HG03280 (cell line): Measurements from ENCODE around the gene CACNB2.

ENCODE experiments used
- ATAC-seq: cut with Tn5 transposase; IDR thresholded peaks from one replicate; pipeline ENCODE4 v1.9.1; 2021; ENCODE audit warnings: mild to moderate bottlenecking, moderate library complexity; ENCODE audit not compliant: unreplicated experiment

CACNB2 gene

DNA sequence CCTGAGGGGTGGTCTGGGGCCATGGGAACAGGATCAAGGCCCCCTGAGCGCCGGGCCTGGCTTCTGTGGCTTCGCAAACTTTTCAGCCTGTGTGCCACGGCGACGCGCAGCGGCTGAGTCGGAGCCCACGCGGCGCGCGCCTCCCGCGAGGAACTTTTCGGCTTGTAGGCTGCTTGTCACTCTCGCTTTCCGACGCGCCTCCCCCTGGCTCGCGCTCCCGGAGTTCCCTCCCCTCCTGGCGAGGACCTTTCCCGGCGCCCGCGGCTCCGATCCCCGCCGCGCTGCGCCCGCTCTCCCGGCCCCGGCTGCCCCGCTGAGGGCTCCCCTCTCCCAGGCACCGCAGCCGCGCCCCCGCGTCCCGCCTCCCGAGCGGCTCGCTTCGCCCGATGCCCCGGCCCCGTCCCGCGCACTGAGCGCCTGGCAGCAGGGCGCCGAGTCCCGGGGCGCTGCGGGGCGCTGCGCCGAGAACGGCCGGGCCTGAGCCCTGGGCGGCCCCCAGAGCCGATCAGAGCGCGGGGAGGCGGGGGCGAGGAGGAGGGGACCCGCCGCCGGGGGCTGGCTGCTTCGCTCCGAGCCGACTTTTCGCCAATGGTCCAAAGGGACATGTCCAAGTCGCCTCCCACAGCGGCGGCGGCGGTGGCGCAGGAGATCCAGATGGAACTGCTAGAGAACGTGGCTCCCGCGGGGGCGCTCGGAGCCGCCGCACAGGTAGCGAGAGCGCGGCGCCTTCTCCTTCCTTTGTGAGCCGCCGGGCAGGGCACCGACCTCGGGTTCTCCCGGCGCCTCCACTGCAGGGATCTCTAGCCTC lies at the start of gene CACNB2:
Gene CACNB2, plus strand, starts transcription at position 276 of the 808 bp plus-strand sequence.
- ATAC-seq = no peak

DNA sequence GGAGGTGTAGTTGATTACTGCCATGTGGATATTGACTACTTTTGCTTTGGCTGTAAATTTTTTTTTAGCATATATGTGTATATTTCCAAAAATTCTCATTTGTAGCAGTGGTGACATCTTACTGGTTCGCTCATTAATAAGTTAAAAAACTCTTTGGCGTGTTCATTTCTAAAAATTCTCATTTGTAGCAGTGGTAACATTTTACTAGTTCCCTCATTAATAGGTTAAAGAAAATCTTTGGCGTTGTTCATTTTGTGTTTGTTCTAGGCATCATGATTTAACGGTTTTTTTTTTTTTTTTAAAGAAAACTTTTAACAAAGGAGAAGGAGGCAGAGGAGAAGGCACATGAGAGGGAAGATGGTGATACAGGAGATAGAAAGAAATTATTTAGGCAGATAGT lies 45.9 kb upstream of the CACNB2 start:
- ATAC-seq = no peak

DNA sequence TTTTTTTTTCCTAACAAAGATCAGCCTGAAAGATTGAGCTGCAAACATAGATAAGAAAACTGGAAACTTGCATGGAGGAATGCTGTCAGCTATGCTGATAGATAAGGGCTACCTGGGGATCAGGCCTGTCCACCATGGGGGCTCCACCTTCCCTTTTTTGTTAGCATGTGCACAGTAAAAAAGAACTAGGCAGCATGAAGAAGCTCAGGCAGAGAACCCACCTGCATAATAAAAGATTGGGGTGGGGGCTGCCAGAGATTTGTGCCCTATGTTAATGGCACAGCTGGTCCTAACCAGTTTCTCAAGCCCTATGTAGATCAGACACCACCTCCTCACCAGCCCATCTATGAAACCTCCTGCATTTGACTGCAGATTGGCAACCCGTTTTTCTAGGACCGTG lies 45.4 kb upstream of the CACNB2 start:
- no peak for ATAC-seq

DNA sequence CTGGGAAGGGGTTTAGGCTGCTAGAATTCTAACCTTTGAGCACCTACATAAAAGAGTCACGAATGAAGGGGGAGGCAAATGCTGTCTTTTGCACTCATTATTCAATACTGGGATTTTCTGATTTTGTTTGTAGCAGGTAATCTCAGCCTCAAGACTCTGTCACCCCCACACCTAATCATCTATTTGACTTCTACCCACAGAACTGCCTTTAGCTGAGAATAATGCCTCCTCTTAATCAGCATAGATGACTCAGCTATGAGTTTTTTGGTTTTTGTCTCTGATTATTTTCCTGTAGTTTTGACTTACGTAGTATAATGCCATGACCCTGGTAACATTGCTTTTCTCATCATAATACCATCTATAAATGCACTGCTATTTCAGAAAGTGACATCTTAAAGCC lies 42.7 kb upstream of the CACNB2 start:
- ATAC-seq = no peak

DNA sequence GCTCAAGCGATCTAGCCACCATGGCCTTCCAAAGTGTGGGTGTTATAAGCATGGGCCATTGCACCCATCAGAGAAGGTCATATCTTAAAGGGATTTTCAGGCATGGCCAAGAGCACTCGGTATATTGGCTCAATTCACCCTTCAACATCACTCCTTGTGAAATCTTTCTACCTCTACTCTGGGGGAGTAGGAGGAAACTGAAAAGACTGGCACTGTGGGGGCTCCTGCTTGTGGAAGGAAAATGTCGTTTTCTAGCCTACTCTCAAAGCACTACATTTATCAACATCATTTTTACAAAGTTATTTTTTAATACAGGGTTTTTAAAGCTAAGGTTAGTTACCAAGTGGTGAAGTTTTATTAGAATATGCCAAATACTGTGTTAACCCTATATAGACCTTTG lies 42.0 kb upstream of the CACNB2 start:
- no peak for ATAC-seq

DNA sequence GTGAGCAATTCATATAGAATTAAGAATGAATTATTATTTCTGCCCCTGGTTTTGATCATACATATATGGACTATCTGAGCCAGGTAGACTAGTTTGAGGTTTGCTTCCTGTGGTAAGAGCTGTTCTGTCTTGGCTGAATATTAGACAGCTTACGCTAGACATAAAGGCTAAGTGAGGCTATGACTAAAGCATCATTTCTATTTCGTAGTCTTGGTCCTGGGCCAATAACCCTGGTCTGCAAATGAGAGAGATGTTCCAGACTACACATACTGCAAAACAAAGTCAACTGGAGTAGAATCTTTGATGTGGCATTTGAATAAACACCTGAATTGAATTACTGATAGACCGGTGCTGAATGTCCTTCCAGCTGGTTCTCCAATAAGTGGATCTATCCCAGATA lies 40.8 kb upstream of the CACNB2 start:
- ATAC-seq = no peak

DNA sequence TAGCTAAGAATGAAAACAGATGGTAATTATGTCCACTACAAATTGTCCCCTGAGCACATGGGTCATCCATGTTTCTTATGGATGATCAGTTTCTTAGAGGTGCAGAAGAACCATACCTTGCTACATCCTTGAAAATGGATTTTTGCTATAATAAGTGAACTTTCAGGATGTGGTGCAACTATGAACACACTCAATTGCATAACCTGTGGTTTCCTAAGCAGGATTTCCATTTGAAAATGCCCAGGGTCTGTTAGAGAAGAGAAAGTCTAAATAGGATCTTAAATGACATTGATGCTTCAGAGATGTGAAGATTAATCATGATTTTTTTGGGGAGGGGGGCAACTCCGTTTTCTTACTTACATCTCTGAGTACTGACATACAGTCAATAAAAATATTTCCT lies 39.6 kb upstream of the CACNB2 start:
- ATAC-seq = no peak

DNA sequence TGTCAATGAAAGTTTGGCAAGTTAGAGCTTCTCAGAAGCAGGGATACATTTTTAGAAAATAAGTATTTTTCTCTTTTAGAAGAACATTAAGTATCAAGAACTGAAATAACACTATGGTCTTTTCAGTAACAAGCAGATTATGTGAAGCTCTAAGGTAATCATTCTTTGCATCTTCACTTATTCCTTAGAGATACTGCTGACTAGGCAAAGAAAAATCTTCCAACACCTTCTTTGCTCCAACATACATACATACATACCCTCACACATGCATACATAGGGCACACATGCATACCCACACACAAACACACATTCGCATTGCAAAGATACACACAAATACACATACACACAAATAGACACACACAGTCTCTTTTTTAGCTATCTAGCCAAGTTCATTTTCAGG lies 37.8 kb upstream of the CACNB2 start:
- no peak for ATAC-seq

DNA sequence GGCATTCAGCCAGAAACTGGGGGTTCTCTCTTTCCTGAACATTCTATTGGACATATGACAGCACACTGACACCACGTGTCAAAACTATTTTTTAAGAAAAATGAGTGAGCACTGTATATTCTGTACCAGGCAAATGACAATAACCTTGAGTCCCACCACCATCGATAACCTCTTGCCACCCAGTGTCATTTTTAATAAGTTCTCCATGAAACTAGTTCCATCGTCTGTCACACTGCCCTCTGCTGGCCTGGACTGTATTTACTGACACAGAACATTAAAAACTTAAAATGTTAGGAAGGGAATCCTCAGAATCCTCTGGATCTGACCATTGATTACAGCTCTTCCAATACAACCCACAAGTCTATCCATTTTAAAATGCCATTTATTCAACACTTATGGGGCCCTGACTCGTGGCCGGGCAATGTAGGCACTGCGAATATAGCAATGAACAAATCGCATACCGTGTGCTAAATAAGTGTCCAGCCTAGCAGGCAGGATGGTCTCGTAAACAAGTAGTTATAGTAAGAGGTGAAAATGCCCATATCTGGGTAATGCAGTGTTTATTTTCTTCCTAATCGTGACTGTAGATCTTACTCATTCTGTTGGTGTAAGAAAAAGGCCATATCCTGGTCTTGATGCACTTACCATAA lies 35.9 kb upstream of the CACNB2 start:
- no peak for ATAC-seq

DNA sequence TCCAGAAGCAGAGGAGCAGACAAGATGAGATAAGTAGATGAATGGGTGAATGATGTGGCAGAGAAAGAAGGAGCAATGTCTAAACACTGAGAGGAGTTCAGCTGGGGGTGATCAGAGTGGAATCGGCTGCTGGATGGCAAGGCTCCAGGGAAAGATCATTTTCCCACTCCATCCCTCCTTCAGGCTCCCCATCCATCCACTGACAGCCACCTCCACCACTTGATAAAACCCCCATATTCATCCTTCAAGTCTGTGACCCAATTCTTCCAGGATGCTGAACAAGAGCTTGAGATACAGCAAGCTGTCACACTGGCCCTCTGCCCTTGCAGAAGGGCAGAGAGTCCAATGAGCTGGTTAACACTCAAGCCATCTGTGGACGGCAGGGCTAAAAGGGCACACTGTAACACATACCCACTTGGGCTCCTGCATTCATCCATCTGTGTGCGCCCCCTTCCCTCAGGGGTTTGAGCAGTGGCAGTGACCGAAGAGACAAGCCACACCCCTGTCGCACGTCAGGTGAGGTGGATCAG lies 30.8 kb upstream of the CACNB2 start:
- ATAC-seq = no peak

DNA sequence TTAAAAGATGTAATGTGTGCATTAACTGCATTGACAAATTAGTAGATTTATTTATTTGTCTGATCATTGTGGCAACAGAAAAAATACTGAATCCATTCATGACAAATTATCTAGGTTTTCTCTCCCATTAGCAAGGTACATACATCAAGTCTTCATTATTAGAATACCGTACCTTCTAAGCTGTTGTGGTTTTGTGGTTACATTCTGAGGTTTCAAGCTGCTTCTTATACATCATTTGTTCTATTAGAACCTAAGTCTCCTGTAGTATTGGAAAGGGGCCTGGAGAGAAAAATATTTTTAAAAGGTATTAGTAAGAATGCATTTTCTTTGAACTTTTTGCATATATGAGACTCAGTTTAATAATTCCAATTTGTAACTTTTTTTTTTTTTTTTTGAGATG lies 26.3 kb upstream of the CACNB2 start:
- no peak for ATAC-seq

DNA sequence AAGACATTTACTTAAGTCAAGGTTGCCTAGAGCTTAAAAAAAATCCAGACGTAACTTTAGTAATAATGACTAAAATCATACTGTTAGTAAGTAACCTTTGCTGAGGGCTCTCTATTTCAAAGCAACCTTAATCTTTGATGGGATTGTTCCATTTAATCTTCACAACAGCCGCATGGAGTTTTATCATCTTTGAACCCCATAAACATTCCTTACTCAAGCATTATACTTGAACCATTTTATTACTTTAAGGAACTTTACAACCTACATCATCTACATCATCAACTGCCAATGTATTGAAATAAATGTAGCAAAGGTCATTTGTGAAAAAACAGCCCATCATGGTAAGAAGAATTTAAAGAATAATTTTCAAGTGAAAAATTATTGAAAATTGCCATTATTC lies 22.9 kb upstream of the CACNB2 start:
- no peak for ATAC-seq

DNA sequence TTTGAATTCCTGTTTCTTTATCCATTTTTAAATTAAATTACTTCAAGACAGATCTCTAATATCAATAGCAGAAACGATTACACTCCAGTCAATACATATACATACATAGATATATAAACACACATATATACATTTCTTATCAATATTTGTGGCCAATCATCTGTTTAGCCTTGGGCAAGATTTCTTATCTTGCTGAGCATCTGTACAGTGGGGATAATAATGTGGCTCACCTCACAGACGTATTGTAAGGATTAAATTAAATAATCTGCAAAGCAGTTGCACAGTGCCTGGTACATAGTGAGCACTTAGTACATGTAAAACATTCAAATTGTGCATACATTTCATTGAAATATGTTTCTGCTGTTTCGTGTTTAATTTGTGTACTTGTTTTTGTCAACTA lies 17.5 kb upstream of the CACNB2 start:
- ATAC-seq = no peak

DNA sequence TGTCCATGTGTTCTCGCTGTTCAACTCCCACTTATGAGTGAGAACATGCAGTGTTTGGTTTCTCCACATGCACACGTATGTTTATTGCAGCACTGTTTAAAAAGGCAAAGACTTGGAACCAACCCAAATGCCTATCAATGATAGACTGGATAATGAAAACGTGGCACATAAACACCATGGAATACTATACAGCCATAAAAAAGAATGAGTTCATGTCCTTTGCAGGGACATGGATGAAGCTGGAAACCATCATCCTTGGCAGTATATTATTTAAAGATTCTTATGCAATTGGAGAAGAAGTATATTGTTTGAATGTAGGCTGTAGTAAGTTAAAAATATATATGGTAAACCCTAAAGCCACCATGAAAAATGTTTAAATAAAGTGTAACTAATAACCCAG lies 7.2 kb upstream of the CACNB2 start:
- ATAC-seq = no peak

DNA sequence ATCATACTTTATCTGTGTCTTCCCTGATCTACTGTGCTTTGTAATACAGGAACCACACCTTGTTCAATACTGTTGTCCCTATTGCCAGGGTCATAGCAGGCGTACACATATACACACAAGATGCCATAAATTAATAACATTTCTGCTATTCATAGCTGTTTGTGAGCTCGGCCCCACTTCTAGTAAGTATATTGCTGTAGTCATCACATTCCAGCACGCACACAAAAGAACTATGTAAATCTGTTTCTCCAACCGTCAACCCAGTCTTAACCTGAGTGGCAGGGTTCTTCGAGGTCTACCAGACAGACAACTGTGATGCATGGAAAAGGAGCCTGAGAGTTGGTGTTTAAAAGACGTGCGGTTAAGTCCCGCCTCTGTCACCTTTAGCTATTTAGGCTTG lies 5.7 kb upstream of the CACNB2 start:
- ATAC-seq = no peak

DNA sequence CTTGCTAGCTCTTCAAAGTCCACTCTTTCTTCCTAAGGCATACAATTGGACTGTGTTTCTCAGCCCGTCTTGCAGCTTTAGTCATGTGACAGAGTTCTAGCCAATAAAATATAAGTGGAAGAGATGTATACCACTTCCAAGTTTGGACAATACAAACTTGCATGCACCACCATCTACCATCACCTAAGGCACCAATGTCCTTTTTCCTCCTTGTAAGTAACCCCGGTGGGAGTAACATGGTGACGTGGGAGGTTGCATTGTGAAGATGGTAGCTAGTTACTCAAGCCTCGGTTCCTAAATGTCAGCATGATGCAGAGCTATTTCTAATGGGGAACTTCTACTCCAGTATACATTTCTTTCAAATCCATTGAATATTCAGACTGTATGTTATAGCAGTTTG lies 5.3 kb upstream of the CACNB2 start:
- ATAC-seq = no peak

DNA sequence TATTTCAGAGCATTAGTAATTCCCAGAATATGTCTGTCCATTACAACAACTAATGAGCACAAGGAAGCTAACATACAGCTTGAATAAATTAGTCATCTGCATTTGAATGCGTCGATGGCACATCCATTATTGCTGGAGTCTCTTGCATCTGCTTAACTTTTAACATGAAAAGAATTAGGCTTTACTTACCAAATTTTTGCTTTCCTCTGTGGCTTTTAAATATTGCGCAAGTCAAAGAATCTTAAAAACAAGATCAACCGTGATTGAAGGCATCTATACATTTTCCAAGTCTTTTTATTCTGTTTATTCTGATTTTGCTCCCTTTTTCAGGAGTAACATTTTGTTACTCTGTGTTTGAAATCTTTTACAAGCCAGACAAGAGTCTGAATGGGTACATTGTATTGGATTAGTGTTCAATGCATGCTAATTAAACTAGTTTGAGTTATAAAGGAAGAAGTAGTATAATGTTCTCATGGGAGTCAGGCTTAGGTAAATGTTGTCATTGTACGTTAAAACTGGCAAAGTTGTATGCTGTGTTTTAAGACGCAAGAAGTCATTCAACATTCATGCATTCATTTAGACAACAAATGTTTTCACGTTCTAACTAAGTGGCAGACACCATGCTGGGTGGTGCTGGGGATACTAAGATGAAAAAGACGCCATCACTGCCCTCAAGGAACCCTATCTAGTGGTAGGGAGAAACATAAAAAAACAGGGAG lies 4.0 kb upstream of the CACNB2 start:
- ATAC-seq = no peak

DNA sequence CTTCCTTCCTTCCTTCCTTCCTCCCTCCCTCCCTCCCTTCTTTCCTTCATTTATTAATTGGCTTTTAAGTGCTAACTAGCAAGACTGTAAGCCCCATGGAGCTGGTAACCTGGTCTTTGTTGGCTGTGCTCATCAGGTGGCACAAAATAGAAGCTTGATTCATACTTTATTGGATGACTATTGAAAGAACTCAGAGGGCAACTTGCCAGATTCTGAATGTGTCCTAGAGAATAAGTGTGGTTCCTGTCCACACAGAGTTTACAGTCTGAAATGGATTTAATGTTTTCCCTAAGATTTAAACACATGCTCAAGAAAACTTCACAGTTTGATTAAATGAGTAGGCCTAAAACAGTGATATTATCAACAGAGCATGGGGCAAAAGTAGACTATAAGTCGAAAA lies 3.1 kb upstream of the CACNB2 start:
- ATAC-seq = no peak

DNA sequence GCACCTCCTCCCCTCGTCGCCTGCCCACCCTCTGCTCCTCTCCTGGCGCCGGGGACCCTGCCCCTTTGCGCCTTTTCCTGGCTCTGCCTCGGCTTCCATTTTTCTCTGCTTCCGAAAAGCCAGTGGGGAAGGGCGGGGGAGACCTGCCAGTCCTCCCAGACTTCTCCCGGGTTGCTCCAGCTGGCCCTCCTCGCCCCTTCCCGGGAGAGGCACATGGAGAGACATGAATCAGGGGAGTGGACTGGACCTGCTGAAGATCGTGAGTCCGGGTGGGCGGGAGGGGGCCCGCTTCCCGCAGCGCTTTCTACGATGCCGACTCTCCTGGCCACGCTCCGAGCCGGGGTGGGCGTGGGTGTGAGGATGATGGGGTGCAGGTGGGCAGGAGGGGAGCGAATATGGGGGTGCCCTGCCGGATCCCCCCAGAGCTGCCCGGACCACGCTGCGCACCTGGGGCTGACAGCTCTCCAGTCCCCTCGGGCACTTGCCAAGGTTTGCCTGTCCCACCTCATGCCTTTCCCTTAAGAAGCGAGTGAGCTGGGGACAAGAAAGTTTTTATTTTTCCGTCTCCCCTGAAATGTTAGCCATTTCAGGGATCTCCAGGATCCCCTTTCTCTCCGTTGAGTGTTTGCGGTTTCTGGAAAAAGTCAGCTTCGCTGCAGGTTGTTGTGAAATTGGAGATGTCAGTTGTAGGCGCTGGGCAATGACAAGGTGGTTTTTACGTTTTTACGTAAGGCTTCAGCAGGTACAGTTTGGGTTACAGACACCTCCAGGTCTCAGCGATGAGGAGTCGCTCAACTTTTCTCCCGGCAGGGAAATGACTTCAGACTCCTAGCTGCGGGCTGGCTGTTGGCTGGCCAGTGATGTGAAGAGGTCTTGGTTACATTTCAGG lies 977 bp downstream of the CACNB2 start:
- ATAC-seq = no peak

DNA sequence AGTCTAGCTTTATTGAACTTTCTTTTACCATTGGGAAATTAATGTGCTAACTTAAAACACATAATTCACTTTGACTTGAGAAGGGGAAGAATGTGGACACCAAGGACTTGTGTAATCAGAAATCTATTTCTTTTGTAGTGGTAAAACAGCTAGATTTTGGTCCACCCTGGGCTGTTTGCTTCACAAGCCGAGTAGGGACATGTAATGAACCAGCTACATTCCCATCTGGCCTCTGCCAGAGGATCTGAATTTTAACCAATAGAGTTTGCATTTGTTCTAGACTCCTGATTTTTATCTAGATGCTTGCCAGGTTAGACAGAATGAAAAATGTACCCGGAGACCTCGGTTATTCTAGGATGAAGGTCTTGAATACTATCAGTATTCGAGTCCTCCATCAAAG lies 1.9 kb downstream of the CACNB2 start:
- no peak for ATAC-seq

DNA sequence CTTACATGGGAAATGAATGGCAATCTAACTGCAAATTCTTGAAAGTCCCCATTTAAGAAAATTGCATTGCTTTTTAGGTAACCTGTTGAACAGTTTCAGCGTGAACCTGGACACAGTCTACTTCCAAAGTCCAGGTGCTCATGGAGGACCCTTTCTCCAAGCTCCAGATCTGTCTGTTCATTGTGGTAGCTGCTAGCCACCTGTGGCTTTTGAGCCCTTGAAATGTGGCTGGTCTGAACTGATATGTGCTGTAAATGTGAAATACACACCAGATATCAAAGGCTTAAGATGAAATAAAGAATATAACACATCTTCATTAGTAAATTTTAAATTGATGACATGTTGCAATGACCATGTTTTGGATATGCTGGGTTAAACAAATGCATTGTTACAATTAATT lies 4.2 kb downstream of the CACNB2 start:
- ATAC-seq = no peak
